Endothelial cell of umbilical vein (primary cell): ENCODE data around the gene PTBP3. TPM values are rescaled to one million over a fixed set of nuclear protein-coding genes. Genes with fewer than 3 reads are reported as not detected.

Source experiments
- BruUV-seq: library from RNA; stranded (reverse); fragments of 400-500 nt; replicated peaks from 2 replicates; lab custom pipeline; 2021; lab: Mats Ljungman, UMichigan
- CTCF ChIA-PET: fragments of 300-600, 350-600 bp; sonication (Branson Sonifier 250); formaldehyde crosslinking; loops from one replicate; lab custom pipeline; 2021; ENCODE audit warnings: antibody characterized with exemption, inconsistent platforms; lab: Charles Lee
- POLR2A ChIA-PET: fragments of 300-600, 350-600 bp; sonication (Branson Sonifier 250); formaldehyde crosslinking; loops from one replicate; lab custom pipeline; 2021; ENCODE audit warnings: antibody characterized with exemption, inconsistent platforms; lab: Charles Lee
- DNase-seq: peaks from one replicate; pipeline ENCODE4 v3.0.0-alpha.2; 2011; ENCODE audit warnings: low read depth, low spot score
- FAIRE-seq: peaks from 2 replicates; lab custom pipeline; 2011; peaks lifted over from hg19 to GRCh38; lab: Jason Lieb, UNC
- H2AFZ ChIP-seq: 2 replicates; pipeline ENCODE4 v1.6.0; 2012; ENCODE audit warnings: low read depth, low read length, control low read depth, inconsistent platforms
- H3K27ac ChIP-seq: 2 replicates; pipeline ENCODE4 v1.5.1; 2011; ENCODE audit warnings: low read depth, mild to moderate bottlenecking, control low read depth, low read length, moderate library complexity; ENCODE audit not compliant: insufficient read depth
- H3K27me3 ChIP-seq, 2 experiments: 2 replicates each; pipeline versions ENCODE4 v1.6.0 to v1.6.1; 2011; ENCODE audit warnings: low read length in 2 of 2, mixed read lengths in 1 of 2; ENCODE audit not compliant: control insufficient read depth in 2 of 2, insufficient read depth in 2 of 2
- H3K36me3 ChIP-seq, 2 experiments: 2 replicates in 1 of 2; 3 replicates in 1 of 2; pipeline ENCODE4 v1.5.1; 2011; ENCODE audit warnings: low read length in 2 of 2, mild to moderate bottlenecking in 1 of 2, moderate library complexity in 1 of 2; ENCODE audit not compliant: control insufficient read depth in 2 of 2, insufficient read depth in 2 of 2; ENCODE audit errors: extremely low read depth in 1 of 2
- H3K4me1 ChIP-seq: 3 replicates; pipeline ENCODE4 v1.5.1; 2011; ENCODE audit warnings: mild to moderate bottlenecking, low read length; ENCODE audit not compliant: control insufficient read depth, insufficient read depth; ENCODE audit errors: extremely low read depth
- H3K4me2 ChIP-seq: 2 replicates; pipeline ENCODE4 v1.6.1; 2011; ENCODE audit warnings: low read length, control low read depth, mixed read lengths; ENCODE audit not compliant: insufficient read depth
- H3K4me3 ChIP-seq, 3 experiments: fragments of 200-600 bp in 1 of 3; sonication (generic), shearing (Covaris generic) in 1 of 3; replicated peaks in 1 of 3; 2 replicates each; pipeline ENCODE4 v1.5.1; 2011 to 2016; ENCODE audit warnings: control low read depth in 3 of 3, low read length in 3 of 3, mild to moderate bottlenecking in 2 of 3, inconsistent platforms in 1 of 3, low read depth in 1 of 3, moderate library complexity in 1 of 3; ENCODE audit not compliant: insufficient read depth in 1 of 3
- H3K79me2 ChIP-seq: 2 replicates; pipeline ENCODE4 v1.6.0; 2012; ENCODE audit warnings: low read length, inconsistent platforms; ENCODE audit not compliant: control insufficient read depth, insufficient read depth
- H3K9ac ChIP-seq: replicated peaks from 2 replicates; pipeline ENCODE3; 2011; ENCODE audit warnings: low read length, control low read depth; ENCODE audit not compliant: insufficient read depth; ENCODE audit errors: extremely low read depth
- H3K9me1 ChIP-seq: replicated peaks from 3 replicates; pipeline ENCODE4 v1.6.0; 2011; ENCODE audit warnings: mild to moderate bottlenecking, low read length; ENCODE audit not compliant: control insufficient read depth, insufficient read depth; ENCODE audit errors: extremely low read depth
- H3K9me3 ChIP-seq: replicated peaks from 2 replicates; pipeline ENCODE4 v1.5.1; 2012; ENCODE audit warnings: low read length, inconsistent platforms; ENCODE audit not compliant: control insufficient read depth, insufficient read depth
- H4K20me1 ChIP-seq: replicated peaks from 2 replicates; pipeline ENCODE3; 2011; ENCODE audit warnings: mild to moderate bottlenecking, low read length; ENCODE audit not compliant: control insufficient read depth, insufficient read depth; ENCODE audit errors: extremely low read depth
- EZH2 ChIP-seq: IDR thresholded peaks from 2 replicates; pipeline ENCODE4 v1.6.1; 2012; ENCODE audit warnings: borderline replicate concordance, low read depth, mild to moderate bottlenecking, moderate library complexity, low read length, inconsistent platforms; ENCODE audit not compliant: severe bottlenecking
- FOS ChIP-seq: IDR thresholded peaks from 2 replicates; pipeline ENCODE4 v1.6.1; 2011; ENCODE audit warnings: mild to moderate bottlenecking, low read length, moderate library complexity, borderline replicate concordance; ENCODE audit not compliant: insufficient read depth
- GATA2 ChIP-seq: IDR thresholded peaks from 2 replicates; pipeline ENCODE4 v1.7.0; 2011; ENCODE audit warnings: low read depth, mild to moderate bottlenecking, moderate library complexity, mixed read lengths, low read length; ENCODE audit not compliant: insufficient read length, insufficient read depth
- JUN ChIP-seq: IDR thresholded peaks from 2 replicates; pipeline ENCODE4 v1.6.1; 2011; ENCODE audit warnings: borderline replicate concordance, low read depth; ENCODE audit not compliant: insufficient read length, insufficient read depth
- MYC ChIP-seq: IDR thresholded peaks from one replicate; pipeline ENCODE4 v1.6.1; 2011; ENCODE audit warnings: mild to moderate bottlenecking, low read depth, low read length
- POLR2A ChIP-seq: IDR thresholded peaks from 2 replicates; pipeline ENCODE4 v1.6.1; 2012; ENCODE audit warnings: low read depth, mild to moderate bottlenecking, control low read depth, low read length
- POLR2AphosphoS5 ChIP-seq: IDR thresholded peaks from 2 replicates; pipeline ENCODE4 v1.6.1; 2012; ENCODE audit warnings: low read depth, mild to moderate bottlenecking, control low read depth, low read length, moderate library complexity; ENCODE audit not compliant: insufficient read depth
- dilution Hi-C: fragments of 300-500 bp; cut with MboI; formaldehyde crosslinking; loops from one replicate; pipeline ENCODE4 v1.15.0; 2019; ENCODE audit warnings: low sequenced_read_pairs; ENCODE audit not compliant: extremely low pct_ligation_motif_present
- intact Hi-C: fragments of 100-400 bp; cut with micrococcal nuclease; formaldehyde crosslinking; loops from one replicate; pipeline ENCODE4 v1.10.0; 2022
- polyA plus RNA-seq, 4 experiments: library from polyadenylated mRNA; depleted of rRNA in 3 of 4; stranded (reverse) in 3 of 4; unstranded in 1 of 4; fragments of >200 nt; gene quantifications; 2 replicates each; pipeline versions ENCODE4 v1.2.1 to v1.2.3, GENCODE V29; 2011 to 2012; ENCODE audit warnings: missing spikeins in 1 of 4
- small RNA-seq: library from RNA; depleted of rRNA; stranded (forward); fragments of <200 nt; gene quantifications from one replicate; pipeline ENCODE3, GENCODE V24; 2012; ENCODE audit warnings: low replicate concordance, low read depth; ENCODE audit not compliant: insufficient read depth, insufficient read length
- total RNA-seq: library from RNA; stranded (reverse); gene quantifications from 2 replicates; pipeline ENCODE4 v1.2.3, GENCODE V29; 2021
- TF ChIP-seq, protein P1 (sequence below): IDR thresholded peaks from 2 replicates; pipeline ENCODE4 v1.6.1; 2011; ENCODE audit not compliant: insufficient read depth, insufficient read length
- TF ChIP-seq, protein P2 (sequence below), 2 donors: IDR thresholded peaks; 1 replicate in 1 of 2; 2 replicates in 1 of 2; pipeline ENCODE4 v1.5.1; 2011; ENCODE audit warnings: low read length in 2 of 2, mild to moderate bottlenecking in 2 of 2, moderate library complexity in 2 of 2, control low read depth in 1 of 2, inconsistent platforms in 1 of 2, low read depth in 1 of 2; ENCODE audit not compliant: insufficient read depth in 1 of 2; ENCODE audit errors: extremely low read depth in 1 of 2

Gene PTBP3
- total and polyA plus RNA-seq, 2 donors (not counting 3 experiments of a cell fraction or from before 2014, with no cell fraction given) = 42.4 to 75.0 TPM

DNA sequence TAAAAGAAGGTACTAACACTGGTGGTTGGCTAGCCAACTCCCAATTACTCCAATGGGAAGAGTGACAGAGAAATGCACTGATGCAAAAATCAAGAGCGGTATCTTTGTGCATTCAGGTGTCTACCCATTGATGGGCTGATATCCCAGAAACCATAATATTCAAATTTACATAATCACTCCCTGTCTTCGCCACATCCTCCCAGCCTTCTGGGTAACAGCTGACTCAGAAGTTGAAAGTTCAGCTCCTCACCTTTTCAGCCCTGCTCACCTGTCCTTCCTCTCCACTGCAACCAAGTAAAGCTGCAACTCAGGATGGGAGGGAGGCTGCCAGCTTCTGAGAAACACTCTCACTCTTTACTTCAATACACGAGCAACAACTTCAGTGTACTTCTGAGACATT is 165.2 kb downstream of the PTBP3 start:
- DNase-seq (no peak), FAIRE-seq (peak; percentile 8)
- TF ChIP-seq MYC (no peak), POLR2AphosphoS5 (no peak), POLR2A (no peak), FOS (no peak), GATA2 (no peak), EZH2 (no peak), JUN (no peak)
- TF ChIP-seq, protein P1, sequence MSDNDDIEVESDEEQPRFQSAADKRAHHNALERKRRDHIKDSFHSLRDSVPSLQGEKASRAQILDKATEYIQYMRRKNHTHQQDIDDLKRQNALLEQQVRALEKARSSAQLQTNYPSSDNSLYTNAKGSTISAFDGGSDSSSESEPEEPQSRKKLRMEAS = no peak
- TF ChIP-seq, protein P2, sequence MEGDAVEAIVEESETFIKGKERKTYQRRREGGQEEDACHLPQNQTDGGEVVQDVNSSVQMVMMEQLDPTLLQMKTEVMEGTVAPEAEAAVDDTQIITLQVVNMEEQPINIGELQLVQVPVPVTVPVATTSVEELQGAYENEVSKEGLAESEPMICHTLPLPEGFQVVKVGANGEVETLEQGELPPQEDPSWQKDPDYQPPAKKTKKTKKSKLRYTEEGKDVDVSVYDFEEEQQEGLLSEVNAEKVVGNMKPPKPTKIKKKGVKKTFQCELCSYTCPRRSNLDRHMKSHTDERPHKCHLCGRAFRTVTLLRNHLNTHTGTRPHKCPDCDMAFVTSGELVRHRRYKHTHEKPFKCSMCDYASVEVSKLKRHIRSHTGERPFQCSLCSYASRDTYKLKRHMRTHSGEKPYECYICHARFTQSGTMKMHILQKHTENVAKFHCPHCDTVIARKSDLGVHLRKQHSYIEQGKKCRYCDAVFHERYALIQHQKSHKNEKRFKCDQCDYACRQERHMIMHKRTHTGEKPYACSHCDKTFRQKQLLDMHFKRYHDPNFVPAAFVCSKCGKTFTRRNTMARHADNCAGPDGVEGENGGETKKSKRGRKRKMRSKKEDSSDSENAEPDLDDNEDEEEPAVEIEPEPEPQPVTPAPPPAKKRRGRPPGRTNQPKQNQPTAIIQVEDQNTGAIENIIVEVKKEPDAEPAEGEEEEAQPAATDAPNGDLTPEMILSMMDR (IDR thresholded peaks at IDR 0.05; ENCODE audit: extremely low read depth in 1 of 2, insufficient read depth in 1 of 2, low read depth in 1 of 2, low read length in 2 of 2) = no peak
- CTCF ChIA-PET = no interaction called here
- Histone ChIP-seq H3K4me2 (no peak overlapping the region), H3K27me3 (no peaks in the 10 kb centered on the region), H3K27ac (no peak overlapping the region), H3K4me3 (no peak overlapping the region), H4K20me1 (peaks cover 2% of the 10 kb centered on the region), H3K4me1 (no peaks in the 10 kb centered on the region), H3K36me3 (no peaks in the 10 kb centered on the region), H2AFZ (no peak overlapping the region), H3K9me1 (no peaks in the 10 kb centered on the region), H3K9ac (no peak overlapping the region), H3K79me2 (peaks cover 13% of the 10 kb centered on the region), H3K9me3 (no peaks in the 10 kb centered on the region)
- dilution Hi-C loops = no loop called here
- no TSS peak for BruUV-seq
- POLR2A ChIA-PET = no interaction called here
- intact Hi-C loops = no loop called here

Small RNAs within 50 kb of the gene (small RNA-seq; reads per million reads assigned to genes)
- gene RF00019 (not detected), gene RN7SL430P (not detected), gene RN7SL57P (not detected), gene RNA5SP295 (not detected)

Other genes with a start within 250 kb of the PTBP3 start
- gene SUSD1, start 158.3 kb downstream of the PTBP3 start, total RNA-seq = 28.0 and 37.8 TPM in 2 replicates
- 27.8 and 33.1 TPM in 2 replicates for gene SUSD1, start 158.3 kb downstream of the PTBP3 start, polyA plus RNA-seq
- gene HSDL2, start 46.5 kb upstream of the PTBP3 start, total RNA-seq = 15.6 and 22.1 TPM in 2 replicates
- 4.0 and 5.6 TPM in 2 replicates for gene HSDL2, start 46.5 kb upstream of the PTBP3 start, polyA plus RNA-seq
- 5.0 and 5.2 TPM in 2 replicates for gene KIAA1958, start 153.2 kb upstream of the PTBP3 start, total RNA-seq
- 1.1 and 1.7 TPM in 2 replicates for gene KIAA1958, start 153.2 kb upstream of the PTBP3 start, polyA plus RNA-seq